Measurements from ENCODE around the gene UBTF. TPM values are rescaled to one million over a fixed set of nuclear protein-coding genes. Genes with fewer than 3 reads are reported as not detected.

Gene UBTF
- total and polyA plus RNA-seq, 9 of the 15 experiments (the other 6 are each of a cell fraction or from before 2014, with no cell fraction given), result 1.2 to 113 (median 83.6) TPM

- TF ChIP-seq RNF219 (CRISPR knock-in tag; IDR thresholded peaks at IDR 0.05), result no peak
- 0 out of 2 replicates have a peak, but pooled peaks have one; percentile 20 for TF ChIP-seq CBX1 (IDR thresholded peaks at IDR 0.05; ENCODE audit: low read depth)
- TF ChIP-seq ZNF232 (CRISPR knock-in tag; IDR thresholded peaks at IDR 0.05), result no peak
- peak; percentile 52; the same call in 1 of the 2 replicates for TF ChIP-seq ZNF263 (CRISPR knock-in tag; IDR thresholded peaks at IDR 0.05; ENCODE audit: borderline replicate concordance)
- peak; percentile 78 for TF ChIP-seq SMAD1 (IDR thresholded peaks at IDR 0.05; ENCODE audit: low read depth, low read length, partially characterized antibody)
- TF ChIP-seq CBX8 (IDR thresholded peaks at IDR 0.05; ENCODE audit: borderline replicate concordance, extremely low read depth, low read depth, low read length, poor library complexity, severe bottlenecking), result no peak
- TF ChIP-seq XRCC4 (IDR thresholded peaks at IDR 0.05; ENCODE audit: extremely low read depth, insufficient read depth, insufficient read length), result no peak
- TF ChIP-seq HOMEZ (CRISPR knock-in tag; IDR thresholded peaks at IDR 0.05), result no peak
- TF ChIP-seq COPS2 (conservative IDR thresholded peaks at IDR 0.05), result no peak
- no peak for TF ChIP-seq PCBP2 (IDR thresholded peaks at IDR 0.05; ENCODE audit: low read depth, low read length, poor library complexity, severe bottlenecking)
- TF ChIP-seq, protein P1, sequence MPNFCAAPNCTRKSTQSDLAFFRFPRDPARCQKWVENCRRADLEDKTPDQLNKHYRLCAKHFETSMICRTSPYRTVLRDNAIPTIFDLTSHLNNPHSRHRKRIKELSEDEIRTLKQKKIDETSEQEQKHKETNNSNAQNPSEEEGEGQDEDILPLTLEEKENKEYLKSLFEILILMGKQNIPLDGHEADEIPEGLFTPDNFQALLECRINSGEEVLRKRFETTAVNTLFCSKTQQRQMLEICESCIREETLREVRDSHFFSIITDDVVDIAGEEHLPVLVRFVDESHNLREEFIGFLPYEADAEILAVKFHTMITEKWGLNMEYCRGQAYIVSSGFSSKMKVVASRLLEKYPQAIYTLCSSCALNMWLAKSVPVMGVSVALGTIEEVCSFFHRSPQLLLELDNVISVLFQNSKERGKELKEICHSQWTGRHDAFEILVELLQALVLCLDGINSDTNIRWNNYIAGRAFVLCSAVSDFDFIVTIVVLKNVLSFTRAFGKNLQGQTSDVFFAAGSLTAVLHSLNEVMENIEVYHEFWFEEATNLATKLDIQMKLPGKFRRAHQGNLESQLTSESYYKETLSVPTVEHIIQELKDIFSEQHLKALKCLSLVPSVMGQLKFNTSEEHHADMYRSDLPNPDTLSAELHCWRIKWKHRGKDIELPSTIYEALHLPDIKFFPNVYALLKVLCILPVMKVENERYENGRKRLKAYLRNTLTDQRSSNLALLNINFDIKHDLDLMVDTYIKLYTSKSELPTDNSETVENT (CRISPR knock-in tag; IDR thresholded peaks at IDR 0.05), result peak; percentile 66; the same call in 1 of the 2 replicates
- no peak for TF ChIP-seq ZC3H4 (CRISPR knock-in tag; IDR thresholded peaks at IDR 0.05; ENCODE audit: borderline replicate concordance)
- peak; percentile 84 for TF ChIP-seq NR2C1 (IDR thresholded peaks at IDR 0.05)
- TF ChIP-seq NR2C1 (tag; IDR thresholded peaks at IDR 0.05), result peak; percentile 86
- no peak for TF ChIP-seq RFX7 (CRISPR knock-in tag; IDR thresholded peaks at IDR 0.05)
- peak; percentile 25; the same call in 1 of the 2 replicates for TF ChIP-seq MAX (CRISPR knock-in tag; IDR thresholded peaks at IDR 0.05)
- TF ChIP-seq FOXP1 (CRISPR knock-in tag; IDR thresholded peaks at IDR 0.05), result no peak
- TF ChIP-seq RBM34 (IDR thresholded peaks at IDR 0.05; ENCODE audit: borderline replicate concordance, insufficient read depth, low read length), result no peak
- no peak for TF ChIP-seq HNRNPUL1 (IDR thresholded peaks at IDR 0.05; ENCODE audit: low read length)
- no peak for TF ChIP-seq CHCHD3 (CRISPR knock-in tag; IDR thresholded peaks at IDR 0.05)
- TF ChIP-seq CEBPB (tag; IDR thresholded peaks at IDR 0.05), result peak; percentile 62
- TF ChIP-seq WHSC1 (IDR thresholded peaks at IDR 0.05; ENCODE audit: low read length), result no peak
Measured at GRCh38 chr17:44186307-44187130, 33.0 kb downstream of the UBTF start, which contains the start of gene TMUB2 (continued).

Data from K562 (cell line).